HG03060 (cell line): Measurements from ENCODE around the gene SNX20.

Source experiments
- ATAC-seq: cut with Tn5 transposase; IDR thresholded peaks from one replicate; pipeline ENCODE4 v1.9.1; 2021; ENCODE audit warnings: low read depth, moderate number of reproducible peaks; ENCODE audit not compliant: unreplicated experiment

The SNX20 gene

DNA sequence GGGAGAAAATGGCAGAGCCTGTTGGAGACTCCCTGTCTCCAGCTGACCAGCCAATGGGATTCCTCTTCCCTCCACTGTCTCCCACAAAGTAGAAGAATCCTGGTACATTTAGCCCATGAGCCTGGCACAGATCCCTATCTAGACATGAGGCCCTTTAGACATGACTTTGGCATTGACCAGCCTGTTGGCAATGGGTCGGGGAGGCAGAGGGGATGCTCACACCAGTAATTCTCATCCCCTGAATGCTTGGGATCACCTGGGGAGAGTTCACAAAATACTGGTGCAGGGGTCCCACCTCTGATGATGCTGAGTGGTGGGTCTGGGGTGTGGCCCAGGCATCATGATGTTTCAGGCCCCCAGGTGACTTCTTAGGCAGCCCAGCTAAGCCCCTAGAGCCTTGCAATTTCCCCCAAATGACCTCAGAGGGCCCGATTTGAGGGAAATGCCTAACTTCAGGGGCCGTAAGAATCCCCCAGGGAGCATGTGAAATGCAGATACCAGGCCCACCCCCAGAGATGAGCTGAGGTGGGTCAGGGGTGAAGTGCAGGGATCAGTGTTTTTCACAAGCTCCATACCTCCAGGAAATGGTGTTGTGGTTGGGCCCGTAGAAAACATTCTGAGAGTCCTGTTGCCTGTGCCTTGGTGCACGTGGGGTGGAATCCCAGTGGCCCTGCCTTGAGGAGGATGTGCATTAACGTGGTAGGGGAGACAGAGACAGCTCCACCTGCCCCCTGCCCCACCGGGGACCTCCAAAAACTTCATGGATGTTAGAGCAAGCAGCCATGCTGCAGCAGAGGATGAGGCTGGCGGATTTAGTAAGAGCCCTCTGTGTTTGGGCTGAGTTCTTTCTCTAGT is 42.1 kb downstream of the SNX20 start:
- ATAC-seq: no peak

DNA sequence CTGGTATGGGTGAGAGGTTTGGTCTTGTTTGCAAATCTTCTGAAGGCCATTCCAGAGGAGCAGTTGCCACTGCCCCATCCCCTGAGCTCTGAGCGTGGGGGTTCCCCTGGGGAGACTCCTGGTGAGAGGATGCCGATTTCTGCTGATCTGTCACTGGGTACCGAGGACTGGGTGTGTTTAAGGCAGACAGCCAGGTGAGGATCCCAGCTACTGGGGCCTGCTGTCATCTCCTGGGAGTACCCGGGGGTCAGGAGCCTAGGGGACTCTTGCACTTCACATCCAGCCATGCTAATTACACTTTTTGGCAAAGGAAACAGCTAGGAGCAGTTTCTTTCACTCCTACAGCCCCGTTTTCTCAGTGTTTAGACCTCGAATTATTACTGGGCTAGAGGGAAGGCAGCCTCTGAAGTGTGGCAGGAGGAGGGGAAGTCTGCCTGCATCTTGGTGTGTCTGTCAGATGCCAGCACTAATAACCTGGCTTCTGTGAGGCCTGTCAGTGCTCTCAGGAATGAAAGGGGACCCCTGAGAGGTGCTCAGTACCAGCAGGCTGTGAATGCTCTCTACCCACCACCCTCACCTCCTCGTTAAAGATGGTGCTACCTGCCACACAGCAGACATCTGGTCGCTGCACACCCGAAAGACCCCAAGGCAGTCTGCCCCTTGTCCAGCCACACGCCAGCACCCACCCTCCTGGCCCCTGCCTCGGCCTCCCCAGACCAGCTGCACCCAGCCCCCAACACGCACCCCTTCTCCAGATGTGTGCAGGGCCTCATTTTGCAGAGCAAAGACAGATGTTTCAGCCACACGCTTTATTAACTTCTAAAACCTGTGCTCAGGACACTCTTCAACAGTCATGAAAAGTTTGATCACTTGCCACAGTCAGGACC is 43.2 kb downstream of the SNX20 start:
- no peak for ATAC-seq

GRCh38 chr16:50636753-50637374 is 44.2 kb downstream of the SNX20 start:
- no peak for ATAC-seq

DNA sequence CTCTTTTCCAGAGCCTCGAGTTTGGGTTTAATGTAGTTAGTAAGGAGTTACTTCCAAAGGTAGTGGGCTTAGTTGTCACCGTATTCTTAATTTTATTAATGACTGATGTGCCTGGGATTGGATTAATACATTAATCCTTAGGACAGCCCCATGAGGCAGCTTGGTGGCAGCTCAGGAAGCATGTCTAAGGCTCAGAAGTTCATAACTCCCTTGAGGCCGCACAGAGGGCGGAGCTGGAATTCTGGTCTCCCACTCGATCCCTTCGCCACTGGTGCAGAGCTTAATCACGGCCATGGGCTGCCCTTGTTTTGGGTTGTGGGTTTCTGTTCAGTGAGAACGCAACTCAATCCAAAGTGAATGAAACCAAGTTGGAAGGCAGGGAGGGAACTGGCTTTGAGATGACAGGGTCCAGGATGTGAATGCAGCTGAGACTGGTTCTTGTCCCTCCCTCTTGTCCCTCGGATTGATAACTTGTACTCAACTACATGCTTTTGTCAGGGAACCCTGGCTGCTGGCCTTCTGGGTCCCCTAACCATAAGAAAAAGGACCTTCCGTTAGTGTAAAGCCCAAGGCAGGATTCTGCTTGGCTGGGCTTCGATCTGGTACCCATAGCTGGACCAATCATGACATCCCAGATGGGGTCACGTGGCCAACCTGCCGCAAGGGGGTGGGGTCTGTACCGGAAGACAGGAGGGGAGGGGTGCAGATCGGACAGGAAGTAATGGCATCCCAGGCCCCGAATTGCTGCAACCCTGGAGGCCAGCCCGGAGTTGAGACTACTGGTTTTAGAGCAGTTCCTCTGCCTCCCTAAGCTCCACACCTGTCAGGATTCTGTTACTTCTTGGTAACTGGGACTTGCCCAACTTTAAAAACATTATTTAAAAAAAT is 45.4 kb downstream of the SNX20 start:
- no peak for ATAC-seq

DNA sequence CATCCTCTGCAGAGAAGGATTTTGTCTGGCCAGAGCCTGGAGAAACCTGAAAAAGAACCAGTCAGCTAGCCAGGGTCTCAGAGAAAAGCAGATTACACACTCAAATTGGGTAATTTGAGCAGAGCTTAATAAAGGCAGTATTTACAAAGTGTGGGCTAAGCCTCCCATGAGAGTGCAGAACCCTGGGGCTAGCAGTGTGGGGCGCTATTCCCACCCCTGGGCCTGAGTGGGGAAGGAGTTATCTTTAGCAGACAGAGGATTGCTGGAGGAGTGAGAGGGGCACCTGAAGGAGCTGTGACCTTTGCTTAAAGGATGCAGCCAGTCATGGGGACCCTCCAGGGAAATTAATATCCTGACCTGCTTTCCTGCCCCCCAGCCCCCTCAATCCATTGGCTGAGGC is 46.2 kb downstream of the SNX20 start:
- no peak for ATAC-seq

DNA sequence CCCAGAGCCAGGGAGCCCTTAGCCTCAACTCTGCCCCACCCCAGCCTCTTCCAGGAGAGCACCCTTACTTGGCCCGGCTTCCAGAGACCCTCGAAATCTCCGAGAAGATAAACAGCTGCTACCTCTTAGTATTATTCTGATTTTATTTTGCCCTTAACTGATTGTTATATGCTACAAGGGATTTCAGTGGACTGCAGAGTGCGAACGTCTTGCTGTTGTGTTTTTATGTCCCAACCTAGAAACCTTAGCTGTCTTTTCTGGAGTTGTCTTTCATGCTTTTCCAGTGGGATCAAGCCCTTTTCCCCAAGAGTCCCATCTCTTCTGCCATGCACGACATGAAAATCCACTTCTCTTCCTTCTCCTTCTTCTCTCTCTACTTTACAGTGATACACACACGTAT is 47.0 kb downstream of the SNX20 start:
- no peak for ATAC-seq

- no peak for ATAC-seq
Observed at GRCh38 chr16:50632927-50633800, 47.9 kb downstream of the SNX20 start.

GRCh38 chr16:50631985-50632576 is 49.0 kb downstream of the SNX20 start:
- ATAC-seq: no peak

DNA sequence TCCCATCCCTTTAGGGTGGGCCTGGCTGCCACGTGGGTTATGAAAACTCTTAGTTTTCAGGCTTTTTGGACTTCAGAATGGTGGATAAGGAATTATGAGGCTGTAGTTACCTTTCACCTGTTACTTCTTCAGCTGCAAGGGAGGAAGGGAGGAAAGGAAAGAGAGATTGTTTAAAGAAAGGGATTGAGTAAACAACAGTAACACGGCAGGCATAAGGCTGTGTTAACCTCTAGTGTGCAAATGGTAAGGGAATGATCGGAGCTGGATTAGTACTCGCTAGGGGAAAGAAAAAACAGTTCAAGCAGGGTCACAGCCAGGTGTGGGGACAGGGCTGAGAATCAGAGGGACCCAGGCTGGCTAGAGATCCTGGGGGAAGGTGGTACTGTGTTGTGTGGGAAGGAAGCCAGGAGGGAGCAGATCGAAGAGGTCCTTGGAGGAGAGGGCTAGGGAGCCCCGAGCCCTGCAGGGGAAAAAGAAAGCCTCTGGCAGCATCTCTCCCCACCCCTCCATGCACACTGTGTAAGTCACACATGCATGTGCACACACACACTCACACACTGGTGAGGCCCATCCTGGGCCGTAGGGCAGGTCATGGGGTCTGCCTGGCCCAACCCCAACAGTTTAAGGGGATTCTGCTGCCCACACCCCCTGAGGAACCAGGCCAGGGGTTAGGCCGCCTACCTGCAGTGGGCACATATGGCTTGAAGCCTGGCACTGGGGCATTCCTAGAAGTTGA is 49.7 kb downstream of the SNX20 start:
- ATAC-seq: no peak

GRCh38 chr16:50630394-50631020 is 50.6 kb downstream of the SNX20 start:
- no peak for ATAC-seq

DNA sequence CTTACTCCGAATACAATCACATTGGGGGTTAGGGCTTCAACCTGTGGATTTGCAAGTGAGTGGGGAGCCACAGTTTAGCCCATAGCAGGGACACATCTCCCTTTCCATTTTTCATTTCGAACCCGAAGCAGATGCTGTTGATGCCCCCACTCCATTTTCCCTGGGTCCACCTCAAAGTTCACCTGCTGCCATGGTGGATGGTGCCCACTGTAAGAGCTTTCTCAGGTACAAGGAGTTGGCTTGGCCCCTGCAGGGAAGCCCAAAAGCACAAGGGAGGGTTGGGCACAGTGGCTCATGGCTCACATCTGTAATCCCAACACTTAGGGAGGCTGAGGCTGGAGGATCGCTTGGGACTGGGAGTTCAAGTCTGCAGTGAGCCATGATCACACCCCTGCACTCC is 51.8 kb downstream of the SNX20 start:
- no peak for ATAC-seq

GRCh38 chr16:50628156-50628802 is 52.8 kb downstream of the SNX20 start:
- ATAC-seq: no peak

- no peak for ATAC-seq
Observed at GRCh38 chr16:50627419-50627818, 53.7 kb downstream of the SNX20 start.

- ATAC-seq: no peak
Observed at GRCh38 chr16:50626868-50627267, 54.2 kb downstream of the SNX20 start.

GRCh38 chr16:50625374-50625773 is 55.7 kb downstream of the SNX20 start:
- no peak for ATAC-seq

DNA sequence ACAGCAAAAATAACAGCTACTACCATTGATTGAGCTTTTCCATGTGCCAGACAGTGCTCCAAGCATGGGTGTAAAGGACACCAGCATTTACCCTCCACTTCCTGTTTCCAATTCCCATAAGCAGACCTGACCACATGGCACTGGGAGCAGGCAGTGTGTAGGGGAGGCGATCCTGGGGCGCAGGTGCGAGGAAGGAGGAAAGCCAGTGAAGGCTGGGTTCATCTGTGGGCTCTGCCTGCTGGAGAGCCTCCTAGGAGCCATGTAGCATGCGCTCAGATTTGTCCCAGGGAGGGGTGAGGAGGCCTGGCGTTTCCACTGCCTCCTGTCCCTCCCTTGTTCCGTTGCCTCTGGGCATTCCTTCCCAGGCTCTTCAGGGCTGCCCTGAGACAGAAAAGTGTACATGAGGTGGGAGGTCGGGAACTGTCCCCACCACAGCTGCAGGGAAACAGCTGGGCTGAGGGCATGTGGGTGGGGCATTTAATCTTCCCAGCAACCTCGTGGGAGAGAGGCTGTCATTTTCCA is 56.6 kb downstream of the SNX20 start:
- no peak for ATAC-seq
